ENCODE measurements around the gene C1QTNF9B.
"Not testable (repeated sequence)": the region's sequence is repeated elsewhere in the genome, so short reads cannot be mapped to it uniquely, and the experiment has no call there.

C1QTNF9B gene

GRCh38 chr13:23897452-23897919 is at the start of gene C1QTNF9B:
C1QTNF9B (minus strand) TSS chr13:23897502.
- ATAC-seq, result not testable (repeated sequence)

GRCh38 chr13:23946900-23947299 is 49.6 kb upstream of the C1QTNF9B start:
- no peak for ATAC-seq
- DNase-seq, result no peak

More at GRCh38 chr13:23897452-23897919, at the start of gene C1QTNF9B:
- not testable (repeated sequence) for DNase-seq

GRCh38 chr13:23946067-23946466 is 48.8 kb upstream of the C1QTNF9B start:
- DNase-seq, result no peak
- no peak for ATAC-seq

DNA sequence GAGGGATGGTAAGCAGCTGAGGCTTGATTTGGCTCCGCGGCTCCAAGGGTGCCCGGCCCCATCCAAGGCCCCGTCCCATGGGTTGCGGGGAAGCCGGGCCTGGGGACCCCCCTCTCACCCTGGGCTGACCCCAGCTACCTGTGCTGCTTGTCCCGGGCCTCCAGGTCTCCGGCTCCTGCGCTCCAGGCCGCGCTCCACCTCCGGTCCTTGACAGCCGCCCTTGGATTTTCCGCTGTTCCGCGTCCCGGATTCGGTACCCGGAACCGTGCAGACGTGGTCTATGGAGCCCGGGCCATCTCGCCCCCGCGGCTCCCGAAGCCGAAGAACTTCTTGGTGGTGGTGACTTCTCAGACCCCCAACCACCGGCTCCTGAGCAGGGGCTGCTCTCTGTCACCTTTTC is 48.3 kb upstream of the C1QTNF9B start:
- no peak for DNase-seq
- ATAC-seq, result no peak

DNA sequence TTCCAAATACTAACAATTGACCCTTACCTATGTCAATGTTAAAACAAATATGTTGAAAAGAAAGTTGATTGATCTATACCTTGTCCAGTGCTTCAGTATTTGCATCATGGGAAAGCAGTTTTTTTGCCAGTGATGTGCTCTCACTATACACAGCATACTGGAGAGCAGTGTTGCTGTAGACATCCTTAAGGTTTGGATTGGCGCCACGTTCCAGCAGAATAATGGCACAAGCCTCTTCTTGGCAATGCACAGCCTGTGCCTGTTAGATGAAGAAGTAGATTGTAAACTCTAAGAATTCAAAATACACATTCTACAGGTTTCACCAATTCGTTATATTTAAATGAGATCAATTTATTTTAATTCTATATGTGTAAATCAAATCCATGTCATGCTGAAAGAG is 43.9 kb upstream of the C1QTNF9B start:
- no peak for DNase-seq
- ATAC-seq, result no peak

DNA sequence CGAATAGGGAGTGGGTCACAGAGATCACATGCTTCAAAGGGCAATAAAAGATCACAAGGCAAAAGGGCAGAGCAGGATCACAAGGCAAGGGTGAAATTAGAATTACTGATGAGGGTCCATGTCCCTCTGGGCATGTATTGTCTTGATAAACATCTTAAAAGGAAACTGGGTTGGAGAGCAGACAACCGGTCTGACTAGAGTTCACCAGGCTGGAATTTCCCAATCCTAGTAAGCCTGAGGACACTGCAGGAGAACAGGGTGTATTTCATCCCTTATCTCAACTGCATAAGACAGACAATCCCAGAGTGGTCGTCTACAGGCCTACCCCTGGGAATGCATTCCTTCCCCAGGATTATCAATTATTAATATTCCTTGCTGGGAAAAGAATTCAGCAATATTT is 42.4 kb upstream of the C1QTNF9B start:
- ATAC-seq, DNase-seq: not testable (repeated sequence)

GRCh38 chr13:23934520-23934919 is 37.2 kb upstream of the C1QTNF9B start:
- no peak for DNase-seq

GRCh38 chr13:23928985-23929384 is 31.7 kb upstream of the C1QTNF9B start:
- ATAC-seq, result peak; percentile 61
- DNase-seq, result no peak

More at GRCh38 chr13:23934520-23934919, 37.2 kb upstream of the C1QTNF9B start:
- ATAC-seq, result no peak

DNA sequence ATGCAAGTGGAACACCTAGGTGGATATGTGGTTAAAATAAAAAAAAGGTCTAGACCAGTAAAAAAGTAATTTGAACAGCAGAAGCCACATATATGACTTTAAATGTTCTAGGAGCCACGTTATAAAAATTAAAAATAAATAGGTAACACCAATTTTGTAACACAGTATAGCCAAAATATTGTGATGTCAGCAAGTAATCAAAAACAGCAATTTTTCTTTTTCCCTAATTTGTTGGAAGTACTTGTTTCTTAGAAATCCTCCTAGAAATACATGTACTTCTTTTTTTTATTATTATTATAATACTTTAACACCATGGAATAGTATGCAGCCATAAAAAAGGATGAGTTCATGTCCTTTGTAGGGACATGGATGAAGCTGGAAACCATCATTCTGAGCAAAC is 25.7 kb upstream of the C1QTNF9B start:
- no peak for ATAC-seq
- DNase-seq, result no peak

GRCh38 chr13:23922005-23922932 is 25.0 kb upstream of the C1QTNF9B start:
- no peak for DNase-seq
- no peak for ATAC-seq

- ATAC-seq (no peak), DNase-seq (no peak)
These were observed 24.2 kb upstream of the C1QTNF9B start for GRCh38 chr13:23921451-23921888.

DNA sequence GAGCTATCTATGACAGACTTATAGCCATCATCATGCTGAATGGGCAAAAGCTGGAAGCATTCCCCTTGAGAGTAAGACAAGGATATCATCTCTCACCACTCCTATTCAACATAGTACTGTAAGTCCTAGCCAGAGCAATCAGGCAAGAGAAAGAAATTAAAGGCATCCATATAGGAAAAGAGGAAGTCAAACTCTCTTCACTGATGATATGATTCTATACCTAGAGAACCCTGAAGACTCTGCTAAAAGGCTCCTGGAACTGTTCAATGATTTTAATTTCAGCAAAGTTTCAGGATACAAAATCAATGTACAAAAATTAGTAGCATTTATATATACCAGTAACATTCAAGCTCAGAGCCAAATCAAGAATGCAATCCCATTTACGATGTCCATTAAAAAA is 21.7 kb upstream of the C1QTNF9B start:
- no peak for DNase-seq
- ATAC-seq, result no peak

DNA sequence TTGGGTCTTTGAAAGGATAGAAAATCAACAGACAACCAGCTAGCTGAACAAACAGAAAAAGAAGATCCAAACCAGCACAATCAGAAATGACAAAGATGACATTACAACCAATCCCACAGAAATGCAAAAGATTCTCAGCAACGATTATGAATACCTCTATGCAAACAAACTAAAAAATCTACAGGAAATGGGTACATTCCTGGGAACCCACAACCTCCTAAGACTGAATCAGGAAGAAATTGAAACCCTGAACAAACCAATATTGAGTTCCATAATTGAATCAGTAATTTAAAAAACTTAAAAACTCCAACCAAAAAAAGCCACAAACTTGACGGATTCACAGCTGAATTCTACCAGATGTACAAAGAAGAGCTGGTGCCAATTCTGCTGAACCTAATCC is 20.9 kb upstream of the C1QTNF9B start:
- DNase-seq, result no peak
- ATAC-seq, result no peak

DNA sequence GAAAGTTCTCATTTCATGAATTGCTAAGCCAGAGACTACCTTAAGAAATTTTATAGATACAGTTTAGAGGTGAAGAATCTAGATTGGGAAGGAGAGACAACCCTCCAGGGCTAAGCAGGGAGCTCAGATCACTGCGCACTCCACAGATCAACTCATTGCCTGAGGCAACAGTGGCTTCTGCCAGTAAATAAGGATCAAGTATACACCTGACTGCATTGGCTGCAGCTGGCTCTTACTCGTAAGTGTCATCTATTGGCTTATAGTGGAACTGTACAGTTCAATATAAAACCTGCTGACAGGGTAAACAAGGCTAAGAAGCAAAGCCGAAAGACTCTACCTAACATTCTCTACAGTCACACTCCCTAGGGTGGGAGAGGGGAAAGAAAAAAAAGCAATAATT is 18.0 kb upstream of the C1QTNF9B start:
- ATAC-seq (no peak), DNase-seq (no peak)

DNA sequence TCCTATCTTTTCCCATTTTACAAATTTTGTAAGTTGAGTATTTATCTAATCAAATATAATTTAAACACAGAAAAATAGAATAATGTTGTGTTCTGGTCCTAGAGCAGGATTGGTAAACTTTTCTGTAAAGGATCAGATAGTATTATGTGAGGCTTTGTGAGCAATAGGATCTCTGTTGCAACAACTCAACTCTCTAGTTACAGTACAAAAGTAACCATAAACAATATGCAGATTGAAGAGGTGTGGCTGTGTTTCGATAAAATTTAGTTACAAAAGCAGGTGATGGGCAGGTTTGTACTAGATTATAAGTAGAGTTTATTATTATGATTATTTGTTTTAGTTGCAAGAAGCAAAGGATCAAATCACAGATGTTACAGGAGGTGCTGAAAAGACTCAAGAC is 15.2 kb upstream of the C1QTNF9B start:
- DNase-seq (no peak), ATAC-seq (no peak)

DNA sequence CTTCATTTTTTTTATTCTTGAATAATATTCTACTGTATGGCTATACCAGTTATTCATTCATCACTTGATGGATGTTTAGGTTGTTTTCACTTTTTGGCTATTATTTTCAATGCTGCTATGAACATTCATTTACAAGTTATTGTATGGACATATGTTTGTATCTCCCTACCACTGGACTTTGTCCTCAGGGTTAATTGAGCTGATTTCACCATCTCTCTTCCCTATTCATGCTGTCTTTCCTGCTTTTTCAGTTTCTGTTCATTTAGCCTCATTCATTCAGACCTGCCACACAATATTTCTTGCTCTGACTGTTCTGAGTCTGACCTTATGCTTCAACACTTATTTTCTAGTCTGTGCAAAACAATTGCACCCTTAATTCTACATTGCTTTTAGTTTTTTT is 12.3 kb upstream of the C1QTNF9B start:
- DNase-seq (no peak), ATAC-seq (no peak)

- no peak for ATAC-seq
These were observed 8.5 kb upstream of the C1QTNF9B start for GRCh38 chr13:23905766-23906165.

DNA sequence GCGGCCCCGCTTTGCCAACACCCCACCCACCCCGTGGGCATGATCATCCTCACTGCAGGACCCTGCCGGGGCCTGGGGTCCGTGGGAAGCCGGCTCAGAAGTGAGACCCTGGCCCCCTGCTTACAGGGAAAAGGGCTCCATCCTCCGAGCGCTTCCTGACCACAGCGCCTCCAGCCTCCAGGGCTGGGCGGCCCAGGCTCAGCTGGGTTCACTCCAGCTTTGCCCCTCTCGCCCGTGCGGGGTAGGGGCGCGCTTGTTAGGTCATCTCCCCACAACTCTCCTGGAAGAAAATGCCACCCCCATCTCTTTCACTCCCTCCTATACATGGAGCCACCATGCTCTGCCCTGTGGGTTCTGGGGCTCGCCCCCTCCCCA is 6.6 kb upstream of the C1QTNF9B start:
- peak; percentile 10 for ATAC-seq
- no peak for DNase-seq

More at GRCh38 chr13:23905766-23906165, 8.5 kb upstream of the C1QTNF9B start:
- DNase-seq, result no peak

DNA sequence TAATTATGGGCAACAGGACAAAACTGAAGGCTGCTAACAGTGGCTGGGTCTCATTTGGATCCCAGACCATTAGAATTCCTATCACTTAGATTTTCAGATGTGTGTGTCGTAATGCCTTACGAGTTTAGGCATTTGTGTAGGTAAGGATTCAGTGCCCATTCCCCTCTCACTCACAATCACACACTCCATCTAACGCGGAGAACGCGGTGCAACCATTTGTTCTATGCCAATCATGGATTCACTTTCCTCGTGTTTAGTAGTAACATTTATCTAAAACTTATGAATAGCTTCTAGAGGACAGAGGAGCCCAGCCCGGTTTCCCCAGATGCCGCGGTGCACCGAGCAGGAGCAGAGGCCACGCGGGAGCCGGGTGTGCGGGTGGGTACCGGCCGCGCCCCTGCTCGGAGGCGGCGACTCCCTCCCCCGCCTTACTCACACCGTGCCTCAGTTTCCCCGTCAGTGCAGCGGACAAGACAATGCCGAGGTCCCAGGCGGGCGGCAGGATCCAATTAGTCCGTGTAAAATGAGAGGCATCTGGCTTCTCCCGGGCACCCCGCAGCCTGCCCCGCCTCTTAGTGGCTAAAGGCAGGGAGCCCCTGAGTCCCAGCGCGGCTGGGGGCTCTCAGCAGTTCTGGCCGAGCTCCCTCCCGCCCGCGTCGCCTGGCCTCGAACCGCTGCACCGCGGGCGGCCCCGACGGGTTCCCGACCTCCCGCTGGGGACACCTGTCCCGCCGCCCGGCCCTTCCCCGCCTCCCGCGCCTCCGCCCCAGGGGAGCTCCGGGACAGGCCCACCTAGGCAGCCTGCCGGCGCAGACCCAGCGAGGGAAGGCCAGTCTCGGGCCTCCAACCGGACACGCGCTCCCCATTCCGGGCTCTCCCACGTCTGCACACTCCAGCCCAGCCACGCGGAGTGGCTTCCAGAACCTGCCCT is 5.9 kb upstream of the C1QTNF9B start:
- ATAC-seq, result no peak
- DNase-seq, result no peak

GRCh38 chr13:23901365-23901764 is 4.1 kb upstream of the C1QTNF9B start:
- ATAC-seq, result peak; percentile 12
- DNase-seq, result no peak

DNA sequence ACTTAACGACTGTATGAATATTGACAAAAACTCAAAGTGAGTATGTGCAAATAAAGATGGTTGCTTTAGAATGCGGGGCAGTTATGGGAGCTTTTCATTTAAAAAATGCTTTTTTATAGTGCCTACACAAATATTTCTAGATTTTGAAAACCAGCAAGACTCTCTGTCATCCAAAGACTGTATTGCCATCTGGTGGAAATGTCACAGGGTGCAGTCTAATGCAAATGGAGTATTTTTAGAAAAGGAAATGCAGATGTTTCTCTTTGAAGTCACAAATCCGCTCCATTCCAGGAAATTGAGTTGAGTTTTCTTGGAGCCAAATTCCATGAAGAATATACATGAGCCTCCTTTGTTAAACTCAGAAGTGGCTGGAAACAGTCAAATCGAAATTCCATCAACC is 2.3 kb upstream of the C1QTNF9B start:
- no peak for ATAC-seq
- DNase-seq, result peak; percentile 30

DNA sequence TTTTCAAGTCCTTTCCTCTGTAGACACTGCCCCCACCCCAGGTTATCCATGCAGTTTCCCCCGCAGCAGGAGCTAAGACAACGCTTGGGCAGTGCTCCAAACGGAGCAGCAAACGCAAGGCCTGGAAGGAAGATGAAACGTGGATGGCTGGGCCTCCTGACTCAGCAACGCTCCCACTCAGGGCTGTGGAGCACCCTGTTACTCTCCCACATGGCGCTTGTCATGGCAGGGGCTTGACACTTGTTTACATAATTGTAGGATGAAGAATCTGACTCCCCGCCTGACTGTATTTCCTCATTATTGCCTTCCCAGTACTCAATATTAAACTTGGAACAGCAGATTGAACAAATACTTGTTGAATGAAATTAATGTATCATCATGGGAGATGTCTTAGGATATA is 799 bp upstream of the C1QTNF9B start:
- ATAC-seq (no peak), DNase-seq (no peak)

GRCh38 chr13:23894746-23895145 is 2.6 kb downstream of the C1QTNF9B start:
- ATAC-seq, DNase-seq: not testable (repeated sequence)
